ENCODE measurements around the gene LFNG. TPM values are rescaled to one million over a fixed set of nuclear protein-coding genes. Genes with fewer than 3 reads are reported as not detected.

Gene LFNG
- total RNA-seq, 1 donor from 2014 or later: 36.8 TPM

DNA sequence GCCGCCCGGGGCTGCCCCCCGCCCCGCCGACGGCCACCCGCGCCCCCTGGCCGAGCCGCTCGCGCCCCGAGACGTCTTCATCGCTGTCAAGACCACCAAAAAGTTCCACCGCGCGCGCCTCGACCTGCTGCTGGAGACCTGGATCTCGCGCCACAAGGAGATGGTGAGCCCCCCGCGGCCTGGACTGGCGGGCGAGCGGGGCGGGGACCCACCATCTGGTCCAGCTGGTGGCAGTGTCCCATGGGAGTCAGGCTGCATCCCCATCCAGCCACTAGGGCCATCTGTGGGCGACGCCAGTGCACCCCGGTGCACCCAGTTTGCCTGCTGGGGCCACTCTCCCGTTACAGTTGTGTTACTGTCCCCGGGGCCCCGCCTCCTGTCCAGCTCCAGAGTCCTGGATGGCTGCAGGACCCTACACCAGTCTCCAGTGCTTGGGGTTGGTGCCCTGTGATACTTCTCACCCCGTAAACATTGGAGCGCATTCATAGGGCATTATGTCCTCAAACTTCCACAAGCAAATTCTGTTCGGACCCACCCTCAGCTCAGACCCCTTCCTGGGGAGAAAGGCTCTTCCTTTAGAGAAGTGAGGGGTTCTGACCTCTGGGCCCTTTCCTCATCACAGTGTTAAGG lies 672 bp downstream of the LFNG start:
- H3K27me3 ChIP-seq: no peaks in the 10 kb centered on the region
- no peak for DNase-seq (ENCODE audit: extremely low spot score in 2 of 2)
- peak overlapping the region; percentile 59 to 81 for H3K4me3 ChIP-seq
- H3K4me1 ChIP-seq: peaks cover 78% of the 10 kb centered on the region
- TF ChIP-seq POLR2A (IDR thresholded peaks at IDR 0.05) (no peak), POLR2AphosphoS5 (IDR thresholded peaks at IDR 0.05; ENCODE audit: insufficient read depth in 1 of 2, low read depth in 1 of 2) (no peak)
- TF ChIP-seq, protein P1, sequence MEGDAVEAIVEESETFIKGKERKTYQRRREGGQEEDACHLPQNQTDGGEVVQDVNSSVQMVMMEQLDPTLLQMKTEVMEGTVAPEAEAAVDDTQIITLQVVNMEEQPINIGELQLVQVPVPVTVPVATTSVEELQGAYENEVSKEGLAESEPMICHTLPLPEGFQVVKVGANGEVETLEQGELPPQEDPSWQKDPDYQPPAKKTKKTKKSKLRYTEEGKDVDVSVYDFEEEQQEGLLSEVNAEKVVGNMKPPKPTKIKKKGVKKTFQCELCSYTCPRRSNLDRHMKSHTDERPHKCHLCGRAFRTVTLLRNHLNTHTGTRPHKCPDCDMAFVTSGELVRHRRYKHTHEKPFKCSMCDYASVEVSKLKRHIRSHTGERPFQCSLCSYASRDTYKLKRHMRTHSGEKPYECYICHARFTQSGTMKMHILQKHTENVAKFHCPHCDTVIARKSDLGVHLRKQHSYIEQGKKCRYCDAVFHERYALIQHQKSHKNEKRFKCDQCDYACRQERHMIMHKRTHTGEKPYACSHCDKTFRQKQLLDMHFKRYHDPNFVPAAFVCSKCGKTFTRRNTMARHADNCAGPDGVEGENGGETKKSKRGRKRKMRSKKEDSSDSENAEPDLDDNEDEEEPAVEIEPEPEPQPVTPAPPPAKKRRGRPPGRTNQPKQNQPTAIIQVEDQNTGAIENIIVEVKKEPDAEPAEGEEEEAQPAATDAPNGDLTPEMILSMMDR (IDR thresholded peaks at IDR 0.05): no peak
- intact Hi-C loops (cut with DNase I): no loop called here
- peak overlapping the region; percentile 73 for H3K27ac ChIP-seq
- H3K9me3 ChIP-seq: no peaks in the 10 kb centered on the region
- H3K36me3 ChIP-seq: no peaks in the 10 kb centered on the region

DNA sequence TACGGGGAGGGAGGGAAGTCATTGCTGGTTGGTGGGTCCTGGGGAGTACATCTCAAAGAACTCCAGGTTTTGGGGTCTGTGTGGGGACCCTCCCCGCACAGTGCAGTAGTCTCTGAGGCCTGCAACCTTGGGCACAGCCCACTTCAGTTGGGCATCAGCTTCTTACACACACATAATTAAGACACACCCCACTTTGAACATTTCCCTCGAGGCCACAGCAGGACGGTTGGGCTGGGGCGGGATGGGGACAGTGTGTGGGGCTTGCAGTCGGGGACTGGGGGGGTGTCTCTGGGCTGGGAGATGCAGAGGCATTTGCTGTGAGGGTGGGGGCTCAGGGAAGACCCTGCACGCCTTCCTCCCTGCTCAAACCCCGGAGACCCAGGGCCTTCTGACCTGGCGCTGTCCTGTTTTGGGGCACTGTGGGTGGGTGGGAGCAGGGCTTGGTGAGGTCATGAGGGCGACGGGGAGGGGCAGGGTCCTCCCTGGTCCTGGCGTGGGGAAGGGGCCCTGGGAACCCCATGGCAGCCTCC lies 1.3 kb downstream of the LFNG start:
- peaks cover 83% of the 10 kb centered on the region for H3K4me1 ChIP-seq
- intact Hi-C loops (cut with DNase I): no loop called here
- H3K36me3 ChIP-seq: no peaks in the 10 kb centered on the region
- H3K4me3 ChIP-seq: peak overlapping the region; percentile 59 to 81
- TF ChIP-seq POLR2AphosphoS5 (IDR thresholded peaks at IDR 0.05; ENCODE audit: insufficient read depth in 1 of 2, low read depth in 1 of 2) (no peak), POLR2A (IDR thresholded peaks at IDR 0.05) (no peak)
- TF ChIP-seq, protein P1 (IDR thresholded peaks at IDR 0.05): no peak
- H3K9me3 ChIP-seq: no peaks in the 10 kb centered on the region
- no peaks in the 10 kb centered on the region for H3K27me3 ChIP-seq
- DNase-seq (ENCODE audit: extremely low spot score in 2 of 2): no peak
- peak overlapping the region; percentile 73 for H3K27ac ChIP-seq

DNA sequence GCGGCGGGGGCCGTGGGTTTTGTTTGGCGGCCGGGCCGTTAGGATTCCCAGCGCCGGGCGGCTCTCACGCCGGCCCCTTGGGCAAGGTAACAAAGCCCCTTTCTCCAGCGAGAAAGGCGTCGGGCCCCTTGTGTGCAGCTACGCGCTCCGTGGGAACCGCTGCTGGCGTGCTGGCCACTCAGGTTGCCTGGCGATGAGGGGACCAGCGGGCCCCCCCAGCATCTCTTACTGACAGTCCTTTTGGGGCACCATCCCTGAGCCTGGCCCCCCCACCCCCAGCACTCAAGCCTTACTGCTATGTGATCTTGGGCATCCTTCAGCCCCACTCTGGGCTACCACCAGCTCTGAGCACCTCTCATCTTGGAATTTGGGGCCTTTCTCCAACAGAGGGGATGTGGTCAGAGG lies 1.8 kb downstream of the LFNG start:
- DNase-seq (ENCODE audit: extremely low spot score in 2 of 2): no peak

DNA sequence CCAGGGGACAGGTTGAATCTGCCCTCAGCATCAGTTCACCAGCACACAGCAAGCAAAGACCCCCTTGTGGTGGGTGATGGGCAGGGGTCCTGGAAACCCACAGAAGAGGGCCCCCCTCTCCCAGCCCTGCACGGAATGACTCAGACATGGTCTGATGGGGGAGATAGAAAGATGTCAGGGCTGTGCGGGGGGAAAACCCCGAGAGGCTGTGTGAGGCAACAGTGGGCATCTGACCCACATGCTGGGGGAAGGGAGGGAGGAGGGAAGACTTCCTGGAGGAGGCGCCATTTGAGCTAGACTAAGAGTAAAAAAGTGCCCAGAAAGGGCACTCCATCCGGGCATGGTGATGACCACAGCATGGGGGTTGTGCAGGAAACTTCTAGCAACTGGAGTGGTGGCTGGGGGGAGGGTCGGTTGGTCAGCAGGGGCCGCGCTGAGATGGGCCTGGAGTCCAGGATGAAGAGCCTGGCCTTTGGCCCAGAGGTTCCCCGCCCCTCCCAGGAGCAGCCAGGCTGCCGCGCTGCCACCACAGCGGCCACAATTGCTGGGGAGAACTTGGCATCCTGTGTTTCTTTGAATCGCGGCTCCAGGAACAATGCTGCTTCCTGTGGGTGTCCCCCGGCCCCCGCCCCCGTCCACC lies 2.5 kb downstream of the LFNG start:
- Histone ChIP-seq H3K9me3 (no peaks in the 10 kb centered on the region), H3K27me3 (no peaks in the 10 kb centered on the region), H3K4me3 (peak overlapping the region; percentile 59 to 81), H3K4me1 (peaks cover 90% of the 10 kb centered on the region), H3K27ac (peak overlapping the region; percentile 73), H3K36me3 (no peaks in the 10 kb centered on the region)
- TF ChIP-seq POLR2AphosphoS5 (IDR thresholded peaks at IDR 0.05; ENCODE audit: insufficient read depth in 1 of 2, low read depth in 1 of 2) (peak in 1 of 2 donors; percentile 23), POLR2A (IDR thresholded peaks at IDR 0.05) (no peak)
- TF ChIP-seq, protein P1 (IDR thresholded peaks at IDR 0.05): no peak
- no peak for DNase-seq (ENCODE audit: extremely low spot score in 2 of 2)
- intact Hi-C loops (cut with DNase I): no loop called here

More for the DNA sequence above, 1.8 kb downstream of the LFNG start:
- Histone ChIP-seq H3K27ac (peak overlapping the region; percentile 73), H3K36me3 (no peaks in the 10 kb centered on the region), H3K9me3 (no peaks in the 10 kb centered on the region), H3K4me3 (peak overlapping the region; percentile 59 to 81), H3K27me3 (no peaks in the 10 kb centered on the region), H3K4me1 (peaks cover 87% of the 10 kb centered on the region)
- intact Hi-C loops (cut with DNase I): no loop called here
- TF ChIP-seq POLR2A (IDR thresholded peaks at IDR 0.05) (no peak), POLR2AphosphoS5 (IDR thresholded peaks at IDR 0.05; ENCODE audit: insufficient read depth in 1 of 2, low read depth in 1 of 2) (no peak)
- TF ChIP-seq, protein P1 (IDR thresholded peaks at IDR 0.05): no peak

Measured in vagina (tissue), 2 donors.